Measurements from ENCODE around the gene TPPP.

TPPP gene

GRCh38 chr5:657570-657969, 35.6 kb downstream of the TPPP start:
- Histone ChIP-seq H3K9me3 (ENCODE audit: control insufficient read depth, low read depth, low read length) (no peaks in the 10 kb centered on the region), H3K27ac (ENCODE audit: low read length) (no peak overlapping the region), H3K4me1 (ENCODE audit: control insufficient read depth, low read depth, low read length) (no peaks in the 10 kb centered on the region), H3K36me3 (ENCODE audit: control insufficient read depth, low read depth, low read length) (peaks cover 47% of the 10 kb centered on the region), H3K9ac (ENCODE audit: low read length) (no peak overlapping the region), H3K4me3 (ENCODE audit: low read length) (no peak overlapping the region), H3K27me3 (ENCODE audit: control insufficient read depth, insufficient read depth, low read length) (no peaks in the 10 kb centered on the region)

- Histone ChIP-seq H3K9ac (ENCODE audit: low read length) (no peak overlapping the region), H3K36me3 (ENCODE audit: control insufficient read depth, low read depth, low read length) (peaks cover 46% of the 10 kb centered on the region), H3K27me3 (ENCODE audit: control insufficient read depth, insufficient read depth, low read length) (no peaks in the 10 kb centered on the region), H3K4me1 (ENCODE audit: control insufficient read depth, low read depth, low read length) (no peaks in the 10 kb centered on the region), H3K4me3 (ENCODE audit: low read length) (no peak overlapping the region), H3K9me3 (ENCODE audit: control insufficient read depth, low read depth, low read length) (no peaks in the 10 kb centered on the region), H3K27ac (ENCODE audit: low read length) (no peak overlapping the region)
Observed at GRCh38 chr5:655406-655805, 37.7 kb downstream of the TPPP start.

GRCh38 chr5:654071-654778, 38.9 kb downstream of the TPPP start:
- H3K36me3 ChIP-seq (ENCODE audit: control insufficient read depth, low read depth, low read length), result peaks cover 36% of the 10 kb centered on the region
- H3K27ac ChIP-seq (ENCODE audit: low read length), result no peak overlapping the region
- no peaks in the 10 kb centered on the region for H3K27me3 ChIP-seq (ENCODE audit: control insufficient read depth, insufficient read depth, low read length)
- peaks cover 8% of the 10 kb centered on the region for H3K9me3 ChIP-seq (ENCODE audit: control insufficient read depth, low read depth, low read length)
- H3K4me3 ChIP-seq (ENCODE audit: low read length), result no peak overlapping the region
- no peak overlapping the region for H3K9ac ChIP-seq (ENCODE audit: low read length)
- H3K4me1 ChIP-seq (ENCODE audit: control insufficient read depth, low read depth, low read length), result no peaks in the 10 kb centered on the region

GRCh38 chr5:652773-653350, 40.3 kb downstream of the TPPP start:
- Histone ChIP-seq H3K27me3 (ENCODE audit: control insufficient read depth, insufficient read depth, low read length) (no peaks in the 10 kb centered on the region), H3K36me3 (ENCODE audit: control insufficient read depth, low read depth, low read length) (peaks cover 35% of the 10 kb centered on the region), H3K27ac (ENCODE audit: low read length) (no peak overlapping the region)

GRCh38 chr5:652023-652515, 41.1 kb downstream of the TPPP start:
- Histone ChIP-seq H3K4me3 (ENCODE audit: low read length) (no peak overlapping the region), H3K9ac (ENCODE audit: low read length) (no peak overlapping the region), H3K9me3 (ENCODE audit: control insufficient read depth, low read depth, low read length) (peaks cover 21% of the 10 kb centered on the region), H3K27me3 (ENCODE audit: control insufficient read depth, insufficient read depth, low read length) (no peaks in the 10 kb centered on the region), H3K36me3 (ENCODE audit: control insufficient read depth, low read depth, low read length) (peaks cover 34% of the 10 kb centered on the region), H3K4me1 (ENCODE audit: control insufficient read depth, low read depth, low read length) (no peaks in the 10 kb centered on the region), H3K27ac (ENCODE audit: low read length) (no peak overlapping the region)

More at GRCh38 chr5:652773-653350, 40.3 kb downstream of the TPPP start:
- Histone ChIP-seq H3K9ac (ENCODE audit: low read length) (no peak overlapping the region), H3K4me3 (ENCODE audit: low read length) (no peak overlapping the region), H3K9me3 (ENCODE audit: control insufficient read depth, low read depth, low read length) (peaks cover 18% of the 10 kb centered on the region), H3K4me1 (ENCODE audit: control insufficient read depth, low read depth, low read length) (no peaks in the 10 kb centered on the region)

- Histone ChIP-seq H3K4me3 (ENCODE audit: low read length) (no peak overlapping the region), H3K9ac (ENCODE audit: low read length) (no peak overlapping the region), H3K4me1 (ENCODE audit: control insufficient read depth, low read depth, low read length) (no peaks in the 10 kb centered on the region), H3K27me3 (ENCODE audit: control insufficient read depth, insufficient read depth, low read length) (no peaks in the 10 kb centered on the region), H3K27ac (ENCODE audit: low read length) (no peak overlapping the region), H3K36me3 (ENCODE audit: control insufficient read depth, low read depth, low read length) (peaks cover 36% of the 10 kb centered on the region), H3K9me3 (ENCODE audit: control insufficient read depth, low read depth, low read length) (peaks cover 21% of the 10 kb centered on the region)
Observed at GRCh38 chr5:651296-652022, 41.7 kb downstream of the TPPP start.

GRCh38 chr5:647727-648126, 45.4 kb downstream of the TPPP start:
- Histone ChIP-seq H3K4me1 (ENCODE audit: control insufficient read depth, low read depth, low read length) (no peaks in the 10 kb centered on the region), H3K27me3 (ENCODE audit: control insufficient read depth, insufficient read depth, low read length) (no peaks in the 10 kb centered on the region), H3K27ac (ENCODE audit: low read length) (no peak overlapping the region), H3K9me3 (ENCODE audit: control insufficient read depth, low read depth, low read length) (peaks cover 21% of the 10 kb centered on the region), H3K36me3 (ENCODE audit: control insufficient read depth, low read depth, low read length) (peaks cover 48% of the 10 kb centered on the region), H3K9ac (ENCODE audit: low read length) (no peak overlapping the region), H3K4me3 (ENCODE audit: low read length) (no peak overlapping the region)

GRCh38 chr5:647311-647710, 45.8 kb downstream of the TPPP start:
- Histone ChIP-seq H3K9ac (ENCODE audit: low read length) (no peak overlapping the region), H3K4me1 (ENCODE audit: control insufficient read depth, low read depth, low read length) (no peaks in the 10 kb centered on the region), H3K27ac (ENCODE audit: low read length) (no peak overlapping the region), H3K9me3 (ENCODE audit: control insufficient read depth, low read depth, low read length) (peaks cover 21% of the 10 kb centered on the region), H3K36me3 (ENCODE audit: control insufficient read depth, low read depth, low read length) (peaks cover 51% of the 10 kb centered on the region), H3K27me3 (ENCODE audit: control insufficient read depth, insufficient read depth, low read length) (no peaks in the 10 kb centered on the region), H3K4me3 (ENCODE audit: low read length) (no peak overlapping the region)

- Histone ChIP-seq H3K4me3 (ENCODE audit: low read length) (no peak overlapping the region), H3K36me3 (ENCODE audit: control insufficient read depth, low read depth, low read length) (peaks cover 44% of the 10 kb centered on the region), H3K27ac (ENCODE audit: low read length) (no peak overlapping the region), H3K4me1 (ENCODE audit: control insufficient read depth, low read depth, low read length) (no peaks in the 10 kb centered on the region), H3K9ac (ENCODE audit: low read length) (no peak overlapping the region), H3K9me3 (ENCODE audit: control insufficient read depth, low read depth, low read length) (peaks cover 21% of the 10 kb centered on the region), H3K27me3 (ENCODE audit: control insufficient read depth, insufficient read depth, low read length) (no peaks in the 10 kb centered on the region)
Observed at GRCh38 chr5:646396-647201, 46.6 kb downstream of the TPPP start.

GRCh38 chr5:645421-645820, 47.7 kb downstream of the TPPP start:
- Histone ChIP-seq H3K4me1 (ENCODE audit: control insufficient read depth, low read depth, low read length) (no peaks in the 10 kb centered on the region), H3K36me3 (ENCODE audit: control insufficient read depth, low read depth, low read length) (peaks cover 55% of the 10 kb centered on the region), H3K9ac (ENCODE audit: low read length) (no peak overlapping the region), H3K9me3 (ENCODE audit: control insufficient read depth, low read depth, low read length) (peaks cover 21% of the 10 kb centered on the region), H3K27me3 (ENCODE audit: control insufficient read depth, insufficient read depth, low read length) (no peaks in the 10 kb centered on the region), H3K27ac (ENCODE audit: low read length) (no peak overlapping the region), H3K4me3 (ENCODE audit: low read length) (no peak overlapping the region)

GRCh38 chr5:644971-645370, 48.2 kb downstream of the TPPP start:
- Histone ChIP-seq H3K27me3 (ENCODE audit: control insufficient read depth, insufficient read depth, low read length) (no peaks in the 10 kb centered on the region), H3K9ac (ENCODE audit: low read length) (no peak overlapping the region), H3K36me3 (ENCODE audit: control insufficient read depth, low read depth, low read length) (peaks cover 58% of the 10 kb centered on the region), H3K9me3 (ENCODE audit: control insufficient read depth, low read depth, low read length) (peaks cover 20% of the 10 kb centered on the region), H3K4me1 (ENCODE audit: control insufficient read depth, low read depth, low read length) (no peaks in the 10 kb centered on the region), H3K27ac (ENCODE audit: low read length) (no peak overlapping the region), H3K4me3 (ENCODE audit: low read length) (no peak overlapping the region)
